GM19372 (cell line): ENCODE data around the gene C2CD4B.

ENCODE experiments used
- ATAC-seq: cut with Tn5 transposase; IDR thresholded peaks from one replicate; pipeline ENCODE4 v1.9.1; 2021; ENCODE audit warnings: mild to moderate bottlenecking, low read depth, moderate library complexity; ENCODE audit not compliant: unreplicated experiment

The C2CD4B gene

DNA sequence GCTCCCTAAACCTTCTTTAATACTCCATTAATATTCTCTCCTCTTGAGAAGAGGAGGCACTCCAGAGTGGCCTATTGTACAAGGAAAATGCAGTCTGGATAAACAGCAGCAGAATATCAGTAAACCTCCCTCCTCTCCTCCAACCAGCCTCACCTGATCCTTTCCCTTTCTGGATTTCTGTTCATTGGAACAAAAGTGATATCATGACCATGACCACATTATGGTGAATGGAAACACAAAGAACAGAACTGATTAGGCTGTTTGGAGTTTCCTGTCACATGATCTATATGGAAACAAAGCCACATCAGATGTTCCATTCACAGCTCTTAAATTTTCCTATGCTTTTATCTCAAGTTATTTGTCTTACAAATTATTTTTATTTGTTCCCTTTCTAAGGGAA is 14.6 kb downstream of the C2CD4B start:
- ATAC-seq, result no peak

DNA sequence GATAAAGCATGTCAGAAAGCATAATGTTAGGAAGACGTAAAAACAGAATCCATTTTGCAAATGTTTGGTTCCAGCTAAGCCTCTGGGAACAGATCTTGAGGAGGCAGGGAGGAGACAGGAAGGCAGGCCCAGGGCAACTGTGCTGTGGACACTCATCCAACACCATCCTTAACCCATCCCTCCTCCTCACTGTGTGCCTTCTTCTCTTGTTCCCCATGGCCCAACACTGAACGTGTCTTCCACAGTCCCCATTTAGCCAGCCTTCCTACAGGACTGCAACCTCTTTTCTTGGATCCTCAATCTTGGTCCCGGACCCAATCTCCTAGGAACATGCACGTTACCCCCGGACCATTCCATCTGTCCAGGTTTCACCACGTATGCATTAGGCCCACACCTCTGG is 15.4 kb downstream of the C2CD4B start:
- ATAC-seq, result no peak

DNA sequence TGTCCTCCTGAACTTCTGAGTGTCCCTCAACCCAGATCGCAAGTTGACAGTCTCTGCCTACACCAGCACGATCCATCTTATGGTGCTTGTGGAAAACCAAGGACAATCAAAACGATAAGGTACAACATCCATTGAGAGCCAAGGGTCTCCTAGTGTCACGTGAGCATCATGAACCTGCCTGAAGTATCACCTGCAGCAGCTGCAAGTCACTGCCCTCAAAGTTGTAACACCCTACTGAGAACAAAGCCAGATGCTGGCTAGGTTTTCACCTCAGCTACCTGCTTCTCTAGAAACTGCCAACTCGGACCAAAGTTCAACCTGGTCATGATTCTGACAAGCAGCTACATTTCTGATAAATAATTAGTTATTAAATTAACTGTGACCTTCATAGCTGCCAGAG is 17.5 kb downstream of the C2CD4B start:
- ATAC-seq, result no peak

DNA sequence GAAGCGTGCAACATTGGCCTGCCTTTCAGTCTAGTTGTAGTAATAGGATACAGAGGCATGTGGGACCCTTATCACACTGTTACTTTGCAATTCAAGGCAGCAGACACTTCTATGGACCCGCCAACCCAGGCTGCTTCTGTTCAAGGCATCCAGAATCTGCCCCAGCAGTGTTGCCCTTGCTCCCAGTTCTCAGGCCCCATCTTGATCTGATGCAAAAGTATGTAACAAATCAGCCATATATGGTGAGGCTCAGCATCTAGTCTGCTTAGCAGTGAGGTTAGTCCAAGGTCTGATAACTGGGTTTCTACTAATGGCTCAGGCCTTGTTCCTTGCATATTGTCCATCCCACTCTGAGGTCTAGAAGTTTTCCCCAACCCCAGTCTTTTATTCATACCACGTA is 17.9 kb downstream of the C2CD4B start:
- ATAC-seq, result no peak

DNA sequence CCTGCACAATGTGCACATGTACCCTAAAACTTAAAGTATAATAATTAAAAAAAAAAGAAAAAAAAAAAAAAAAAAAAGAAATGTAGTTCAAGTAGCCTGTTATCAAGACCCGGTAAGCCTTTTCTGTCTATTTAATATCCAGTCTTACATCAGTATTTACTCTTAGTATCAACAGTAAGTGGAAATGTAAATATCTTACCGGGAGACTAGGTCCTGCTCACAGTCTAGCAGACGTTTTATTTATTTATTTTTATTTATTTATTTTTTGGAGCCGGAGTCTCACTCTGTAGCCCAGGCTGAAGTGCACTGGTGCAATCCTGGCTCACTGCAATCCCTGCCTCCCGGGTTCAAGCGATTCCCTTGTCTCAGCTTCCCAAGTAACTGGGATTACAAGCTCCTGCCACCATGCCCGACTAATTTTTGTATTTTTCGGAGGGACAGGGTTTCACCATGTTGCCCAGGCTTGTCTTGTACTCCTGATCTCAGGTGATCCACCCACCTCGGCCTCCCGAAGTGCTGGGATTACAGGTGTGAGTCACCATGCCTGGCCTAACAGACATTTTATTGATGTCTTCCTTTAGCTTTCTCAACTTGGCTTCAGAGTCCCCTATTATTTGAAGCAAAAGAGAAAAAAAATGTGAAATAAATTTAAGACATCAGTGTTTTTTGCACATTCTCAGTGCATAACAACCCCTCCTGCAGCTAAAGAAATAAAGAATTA is 19.9 kb downstream of the C2CD4B start:
- no peak for ATAC-seq

DNA sequence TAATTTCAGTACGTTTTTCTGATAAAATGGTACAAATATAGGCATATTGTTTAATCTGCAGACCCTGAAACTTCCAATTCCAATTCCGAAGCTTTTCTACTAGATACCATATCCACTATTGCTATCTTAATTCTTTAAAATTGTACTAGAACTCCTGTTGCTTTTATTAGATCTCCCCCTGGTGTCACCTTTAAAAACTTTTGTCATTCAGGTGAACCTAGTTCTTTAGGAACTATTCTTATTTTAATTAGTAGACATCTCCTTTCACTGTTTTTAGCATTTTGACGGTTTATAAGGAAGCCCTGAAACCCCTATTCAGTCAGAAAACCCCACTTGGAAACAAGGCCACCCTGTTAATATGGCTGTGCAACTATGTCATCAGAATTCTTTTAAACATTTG is 22.3 kb downstream of the C2CD4B start:
- no peak for ATAC-seq

DNA sequence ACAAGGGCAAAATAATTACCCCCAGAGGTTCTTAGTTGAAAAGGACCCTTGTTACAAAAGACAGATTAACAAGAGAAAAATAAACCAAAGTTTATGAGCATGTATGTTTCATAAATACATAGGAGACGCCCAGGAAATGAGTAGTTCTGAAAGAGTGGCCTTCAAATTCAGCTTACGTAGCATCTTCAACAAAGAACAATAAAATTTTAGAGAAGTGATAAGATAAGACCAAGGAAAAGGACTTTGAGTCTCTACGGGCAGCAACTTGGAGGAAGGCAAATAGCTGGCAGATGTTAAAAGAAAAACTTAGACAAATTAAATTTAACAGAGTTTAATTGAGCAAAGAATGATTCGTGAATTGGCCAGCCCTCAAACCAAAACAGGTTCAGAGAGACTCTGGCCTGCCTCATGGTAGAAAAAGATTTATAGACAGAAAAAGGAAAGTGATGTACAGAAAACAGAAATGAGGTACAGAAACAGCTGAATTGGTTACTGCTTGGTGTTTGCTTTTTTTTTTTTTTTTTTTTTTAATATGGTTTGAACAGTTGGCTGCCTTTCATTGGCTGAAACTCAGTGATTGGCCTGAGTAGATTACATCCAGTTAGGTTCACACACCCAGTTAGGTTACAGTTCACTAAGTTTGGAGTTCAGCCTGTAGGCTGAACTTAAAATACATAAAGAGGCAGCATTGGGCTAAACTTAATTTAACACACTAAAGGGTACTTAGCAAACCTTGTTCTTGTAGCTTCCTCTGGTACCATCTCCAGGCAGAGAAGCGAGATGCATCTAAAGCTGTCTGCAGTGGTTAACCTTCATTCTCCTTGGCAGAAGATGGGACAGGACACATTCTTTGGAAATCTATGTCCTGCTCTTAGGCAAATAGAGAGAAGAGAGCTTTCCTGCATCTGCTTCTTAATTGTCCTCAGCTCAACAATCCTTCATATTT is 23.2 kb downstream of the C2CD4B start:
- ATAC-seq, result no peak

DNA sequence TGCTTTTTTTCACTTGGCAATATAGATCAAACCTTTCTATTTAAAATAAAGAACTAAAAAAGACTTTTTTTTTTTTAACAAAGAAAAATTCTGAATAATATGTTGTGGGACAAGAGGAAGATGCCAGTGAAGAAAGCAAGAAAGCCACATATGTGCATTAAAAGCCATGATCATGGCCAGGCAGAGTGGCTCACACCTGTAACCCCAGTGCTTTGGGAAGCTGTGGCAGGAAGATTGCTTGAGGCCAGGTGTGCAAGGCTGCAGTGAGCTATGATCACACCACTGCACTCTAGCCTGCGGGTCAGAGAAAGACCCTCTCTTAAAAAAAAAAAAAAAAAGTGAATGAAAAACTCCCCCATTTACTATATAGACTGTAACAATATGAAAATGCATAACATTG is 23.9 kb downstream of the C2CD4B start:
- no peak for ATAC-seq

DNA sequence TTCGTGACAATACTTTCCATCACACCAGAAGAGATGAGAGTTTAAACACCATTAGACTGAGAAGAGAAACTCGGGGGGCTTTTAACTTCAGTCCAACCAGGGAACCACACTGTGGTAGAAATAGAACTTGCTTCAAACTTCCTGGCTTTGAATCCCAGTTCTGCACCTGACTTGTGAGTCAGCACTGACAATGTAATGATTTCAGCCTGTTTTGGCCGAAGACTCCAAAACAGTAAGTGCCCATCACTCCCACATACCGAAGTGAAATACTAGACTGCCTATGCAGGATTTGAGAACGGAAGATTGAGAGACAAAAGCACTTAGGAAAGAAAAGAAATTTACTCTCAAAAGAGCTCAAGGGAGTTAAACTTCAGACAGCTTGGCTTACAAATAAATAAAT is 27.0 kb downstream of the C2CD4B start:
- ATAC-seq, result no peak

DNA sequence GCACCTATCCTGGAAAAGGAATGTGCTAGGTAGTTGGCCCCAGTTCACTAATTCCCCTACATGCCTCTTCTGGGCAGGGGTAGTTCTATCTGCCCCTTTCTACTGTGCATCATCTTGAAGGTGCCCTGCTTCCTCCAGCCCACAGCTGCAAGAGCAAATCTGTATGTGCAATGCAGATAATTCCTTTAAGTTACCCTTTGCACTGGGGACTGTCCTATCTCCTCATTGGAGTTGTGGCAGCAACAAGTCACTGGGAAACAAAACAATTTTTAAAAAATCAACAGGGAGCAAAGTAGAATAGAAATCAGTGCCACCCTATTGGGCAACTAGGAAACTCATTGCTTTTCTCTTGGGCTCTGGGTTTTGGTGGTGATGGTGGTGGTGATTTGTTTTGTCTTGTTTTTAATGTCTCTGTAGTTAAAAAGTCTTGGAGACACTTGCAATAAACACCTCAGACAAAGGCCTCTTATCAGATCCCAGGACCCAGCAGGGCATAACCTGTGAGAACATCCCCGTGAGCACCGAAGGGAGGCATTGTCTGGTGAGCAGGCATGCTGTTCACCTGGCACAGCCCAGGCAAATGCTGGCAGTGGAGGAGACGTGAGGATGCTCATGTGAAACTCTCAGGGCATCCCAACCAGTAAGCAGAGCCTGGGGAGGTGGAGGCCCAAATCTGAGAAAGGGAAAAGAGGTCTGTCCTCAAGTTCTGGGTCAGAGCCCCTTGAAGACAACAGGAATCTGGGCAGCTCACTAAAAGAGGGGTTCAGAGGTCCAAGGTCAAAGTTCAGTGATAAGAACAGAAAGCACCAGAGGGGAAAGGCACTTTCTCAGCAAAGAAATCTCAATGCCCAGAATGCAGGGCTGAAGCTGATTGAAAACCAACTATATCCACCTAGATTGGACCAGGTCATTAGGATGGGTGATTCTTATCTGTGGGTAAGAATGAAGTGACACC is 27.9 kb downstream of the C2CD4B start:
- no peak for ATAC-seq

DNA sequence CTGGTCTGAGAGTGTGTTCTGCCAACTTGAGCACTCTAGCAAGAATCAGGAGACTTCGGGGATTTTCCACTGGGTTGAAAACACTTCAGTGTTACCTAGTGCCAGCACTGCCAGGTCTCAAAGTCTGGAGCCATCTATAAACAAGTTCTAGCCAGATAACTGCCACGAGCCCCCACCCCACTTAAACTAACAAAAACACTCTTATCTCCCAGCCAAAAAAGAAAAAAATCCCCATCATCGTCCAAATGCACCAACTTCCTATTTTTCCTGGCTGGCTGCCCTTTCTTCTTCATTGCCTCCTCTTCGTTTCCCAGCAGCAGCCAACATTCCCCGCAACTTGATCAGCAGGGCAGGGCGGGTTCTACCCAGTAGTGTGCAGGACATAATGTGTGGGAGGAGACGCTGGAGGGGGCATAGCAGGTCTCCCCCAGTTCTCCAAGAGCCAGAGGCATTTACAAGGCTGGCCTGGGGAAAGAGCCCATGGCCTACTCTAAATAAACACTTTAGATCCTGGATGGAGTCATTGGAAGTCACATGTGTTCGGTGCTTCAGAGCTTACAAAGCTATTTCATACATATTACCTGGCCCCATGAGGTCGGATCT is 29.5 kb downstream of the C2CD4B start:
- no peak for ATAC-seq

DNA sequence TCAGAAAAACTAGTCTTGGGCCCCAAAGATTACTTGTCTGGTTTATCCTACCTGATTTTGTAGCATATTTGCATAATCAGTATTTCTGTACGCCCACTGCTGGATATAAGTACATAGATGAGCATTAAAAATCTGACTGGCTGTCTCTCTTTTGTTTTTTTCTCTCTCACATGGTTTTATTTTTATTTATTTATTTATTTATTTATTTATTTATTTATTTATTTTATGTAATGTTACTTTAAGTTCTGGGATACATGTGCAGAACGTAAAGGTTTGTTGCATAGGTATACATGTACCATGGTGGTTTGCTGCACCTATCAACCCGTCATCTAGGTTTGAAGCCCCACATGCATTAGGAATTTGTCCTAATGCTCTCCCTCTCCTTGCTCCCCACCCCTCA is 31.9 kb downstream of the C2CD4B start:
- no peak for ATAC-seq

DNA sequence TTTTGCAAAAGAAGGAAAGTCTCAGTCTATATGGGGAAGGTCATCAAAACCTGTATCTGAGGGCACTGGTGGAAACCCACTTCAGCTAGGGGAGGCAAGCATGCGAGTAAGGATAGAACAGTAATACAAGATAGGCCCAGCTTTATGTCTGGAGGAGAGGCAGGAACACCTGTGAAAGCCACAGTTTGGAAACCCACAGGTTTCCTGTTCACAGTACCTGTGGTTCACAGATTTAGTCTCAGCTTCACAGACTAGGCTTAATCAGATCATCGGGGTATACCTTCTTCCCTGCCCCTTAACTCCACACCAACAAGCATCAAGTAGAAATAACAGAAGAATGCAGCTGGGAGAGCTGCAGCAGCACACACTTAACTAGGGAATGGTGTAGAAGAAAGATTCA is 36.2 kb downstream of the C2CD4B start:
- ATAC-seq, result no peak

DNA sequence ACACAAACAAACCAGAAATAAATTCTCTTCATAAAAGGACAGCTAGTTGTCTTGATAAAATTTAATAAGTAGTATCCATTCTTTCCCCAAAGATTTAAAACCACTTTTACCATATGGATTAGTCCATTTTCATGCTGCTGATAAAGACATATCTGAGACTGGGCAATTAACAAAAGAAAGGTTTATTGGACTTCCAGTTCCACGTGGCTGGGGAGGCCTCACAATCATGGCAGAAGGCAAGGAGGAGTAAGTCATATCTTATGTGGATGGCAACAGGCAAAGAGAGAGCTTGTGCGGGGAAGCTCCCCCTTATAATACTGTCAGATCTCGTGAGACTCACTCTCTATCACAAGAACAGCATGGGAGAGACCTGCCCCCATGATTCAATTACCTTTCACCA is 38.7 kb downstream of the C2CD4B start:
- no peak for ATAC-seq

DNA sequence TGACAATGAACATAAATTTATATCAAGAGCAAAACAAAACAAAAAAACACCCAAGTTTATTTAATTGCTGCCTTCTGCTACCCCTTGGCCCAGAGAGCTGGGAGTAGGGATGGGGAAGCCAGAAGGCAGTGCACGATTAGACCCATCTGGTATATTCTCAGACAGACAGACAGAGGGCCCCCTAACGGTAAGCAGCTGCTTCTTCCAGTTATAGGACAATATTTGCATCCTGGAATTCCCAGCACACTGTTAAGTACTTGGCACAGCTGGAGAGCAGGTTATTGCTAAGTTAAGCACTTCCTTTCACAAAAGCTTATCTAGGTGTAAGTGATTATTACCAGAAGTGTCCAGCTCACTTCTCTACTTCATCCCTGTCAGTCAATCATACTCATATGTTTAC is 39.3 kb downstream of the C2CD4B start:
- ATAC-seq, result no peak

DNA sequence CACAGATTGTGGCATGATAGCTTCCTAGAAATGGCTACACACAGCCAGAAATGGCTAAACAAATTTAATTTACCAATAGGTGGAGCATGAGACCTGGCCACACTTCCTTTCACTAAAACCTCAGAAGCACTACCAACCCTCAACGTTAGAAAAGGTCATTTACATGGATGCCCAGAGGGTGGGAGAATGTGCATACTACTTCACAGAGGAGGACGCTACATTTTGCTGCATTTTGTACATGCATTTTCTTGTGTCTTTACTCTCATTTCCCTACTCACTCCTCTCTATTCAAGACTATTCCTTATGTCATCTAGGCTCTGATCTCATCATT is 40.1 kb downstream of the C2CD4B start:
- no peak for ATAC-seq

DNA sequence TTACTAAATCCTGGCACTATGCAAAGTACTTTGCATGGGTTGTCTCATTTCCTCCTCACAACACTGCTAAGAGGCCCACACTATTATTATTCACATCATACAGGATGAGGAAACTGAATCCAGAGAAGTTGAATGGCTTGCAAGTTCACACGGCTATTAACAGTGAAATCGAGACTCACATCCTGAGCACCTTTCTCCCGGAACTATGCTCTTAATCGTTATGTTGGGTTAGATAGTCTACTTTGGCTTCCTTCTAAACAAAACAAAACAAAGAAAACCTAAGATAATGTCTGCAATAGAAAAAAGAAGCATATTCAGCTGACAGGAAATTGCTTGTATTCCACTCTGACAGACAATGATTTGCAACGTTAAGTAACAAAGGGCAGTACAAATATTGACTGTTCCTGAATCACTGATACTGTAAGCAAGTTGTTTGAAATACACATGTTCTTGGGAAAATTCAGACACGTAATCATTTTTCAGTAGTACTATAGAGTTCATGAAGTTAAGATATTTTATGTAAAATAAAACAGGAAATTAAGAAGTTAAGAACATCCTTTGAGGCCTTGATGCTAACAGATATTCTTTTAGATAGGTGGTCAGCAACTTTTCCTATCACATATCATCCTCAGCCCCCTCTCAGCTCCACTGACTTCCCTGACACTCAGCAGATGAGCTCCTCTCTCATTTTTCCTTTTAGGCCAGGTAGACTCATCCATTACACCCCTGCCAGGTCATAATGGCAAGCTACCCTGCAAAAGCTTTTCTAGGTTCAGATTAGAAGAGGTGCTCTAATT is 40.7 kb downstream of the C2CD4B start:
- no peak for ATAC-seq

DNA sequence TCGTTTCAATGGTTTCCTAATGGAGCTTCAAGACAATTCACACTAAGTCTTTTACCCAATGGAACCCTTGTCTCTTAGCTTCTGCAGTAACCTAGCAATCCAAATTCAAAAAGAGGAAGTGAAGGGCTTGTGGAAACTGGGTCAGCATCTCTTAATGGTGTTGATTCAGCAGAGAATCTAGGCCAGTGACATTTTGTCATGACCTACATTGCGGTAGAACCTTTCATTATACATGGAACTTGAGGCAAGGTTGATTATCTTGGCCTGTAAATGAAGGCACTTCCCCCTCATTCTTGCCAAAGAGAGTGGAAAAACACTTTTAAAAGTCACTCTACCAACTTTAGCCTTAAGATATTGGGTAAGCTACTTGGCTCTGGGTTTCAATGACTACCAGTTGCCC is 42.8 kb downstream of the C2CD4B start:
- ATAC-seq, result no peak

DNA sequence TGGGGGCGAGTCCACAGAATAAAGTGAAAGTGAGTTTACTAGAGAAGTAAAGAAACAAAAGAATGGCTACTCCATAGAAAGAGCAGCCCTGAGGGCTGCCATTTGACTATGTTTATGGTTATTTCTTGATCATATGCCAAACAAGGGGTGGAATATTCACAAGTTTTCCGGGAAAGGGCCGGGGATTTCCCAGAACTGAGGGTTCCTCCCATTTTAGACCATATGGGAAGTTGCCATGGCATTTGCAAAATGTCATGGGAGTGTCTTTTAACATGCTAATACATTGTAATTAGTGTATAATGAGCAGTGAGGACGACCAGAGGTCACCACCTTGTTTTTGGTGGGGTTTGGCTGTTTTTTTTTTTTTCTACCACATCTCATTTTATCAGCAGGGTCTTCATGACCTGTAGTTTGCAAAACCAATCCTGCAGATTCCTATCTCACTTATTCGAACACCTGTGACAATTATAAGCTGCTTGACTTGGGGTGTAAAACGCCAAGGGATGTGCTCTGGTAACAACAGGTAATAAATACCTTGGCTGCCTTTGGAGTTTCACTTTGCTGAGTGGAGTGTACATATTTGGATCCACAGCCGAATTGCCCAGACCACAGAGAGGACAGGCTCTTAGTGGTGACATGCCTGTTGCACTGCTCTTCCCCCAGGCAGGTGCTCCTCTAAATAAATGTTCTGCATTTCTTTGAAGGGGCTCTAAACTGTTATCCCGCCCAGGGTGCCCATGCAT is 43.6 kb downstream of the C2CD4B start:
- no peak for ATAC-seq
